HG03095 (cell line): ENCODE results near the gene VASP.
A peak's percentile ranks its signal among the peaks of the same experiment; 100 is the strongest.

Experiments used
- ATAC-seq: cut with Tn5 transposase; IDR thresholded peaks from one replicate; pipeline ENCODE4 v1.9.1; 2021; ENCODE audit warnings: moderate library complexity; ENCODE audit not compliant: unreplicated experiment

Gene VASP

DNA sequence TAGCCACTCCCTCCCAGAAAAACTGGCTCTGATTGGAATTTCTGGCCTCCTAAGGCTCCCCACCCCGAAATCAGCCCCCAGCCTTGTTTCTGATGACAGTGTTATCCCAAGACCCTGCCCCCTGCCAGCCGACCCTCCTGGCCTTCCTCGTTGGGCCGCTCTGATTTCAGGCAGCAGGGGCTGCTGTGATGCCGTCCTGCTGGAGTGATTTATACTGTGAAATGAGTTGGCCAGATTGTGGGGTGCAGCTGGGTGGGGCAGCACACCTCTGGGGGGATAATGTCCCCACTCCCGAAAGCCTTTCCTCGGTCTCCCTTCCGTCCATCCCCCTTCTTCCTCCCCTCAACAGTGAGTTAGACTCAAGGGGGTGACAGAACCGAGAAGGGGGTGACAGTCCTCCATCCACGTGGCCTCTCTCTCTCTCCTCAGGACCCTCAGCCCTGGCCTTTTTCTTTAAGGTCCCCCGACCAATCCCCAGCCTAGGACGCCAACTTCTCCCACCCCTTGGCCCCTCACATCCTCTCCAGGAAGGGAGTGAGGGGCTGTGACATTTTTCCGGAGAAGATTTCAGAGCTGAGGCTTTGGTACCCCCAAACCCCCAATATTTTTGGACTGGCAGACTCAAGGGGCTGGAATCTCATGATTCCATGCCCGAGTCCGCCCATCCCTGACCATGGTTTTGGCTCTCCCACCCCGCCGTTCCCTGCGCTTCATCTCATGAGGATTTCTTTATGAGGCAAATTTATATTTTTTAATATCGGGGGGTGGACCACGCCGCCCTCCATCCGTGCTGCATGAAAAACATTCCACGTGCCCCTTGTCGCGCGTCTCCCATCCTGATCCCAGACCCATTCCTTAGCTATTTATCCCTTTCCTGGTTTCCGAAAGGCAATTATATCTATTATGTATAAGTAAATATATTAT, 33.3 kb upstream of the VASP start:
- no peak for ATAC-seq

DNA sequence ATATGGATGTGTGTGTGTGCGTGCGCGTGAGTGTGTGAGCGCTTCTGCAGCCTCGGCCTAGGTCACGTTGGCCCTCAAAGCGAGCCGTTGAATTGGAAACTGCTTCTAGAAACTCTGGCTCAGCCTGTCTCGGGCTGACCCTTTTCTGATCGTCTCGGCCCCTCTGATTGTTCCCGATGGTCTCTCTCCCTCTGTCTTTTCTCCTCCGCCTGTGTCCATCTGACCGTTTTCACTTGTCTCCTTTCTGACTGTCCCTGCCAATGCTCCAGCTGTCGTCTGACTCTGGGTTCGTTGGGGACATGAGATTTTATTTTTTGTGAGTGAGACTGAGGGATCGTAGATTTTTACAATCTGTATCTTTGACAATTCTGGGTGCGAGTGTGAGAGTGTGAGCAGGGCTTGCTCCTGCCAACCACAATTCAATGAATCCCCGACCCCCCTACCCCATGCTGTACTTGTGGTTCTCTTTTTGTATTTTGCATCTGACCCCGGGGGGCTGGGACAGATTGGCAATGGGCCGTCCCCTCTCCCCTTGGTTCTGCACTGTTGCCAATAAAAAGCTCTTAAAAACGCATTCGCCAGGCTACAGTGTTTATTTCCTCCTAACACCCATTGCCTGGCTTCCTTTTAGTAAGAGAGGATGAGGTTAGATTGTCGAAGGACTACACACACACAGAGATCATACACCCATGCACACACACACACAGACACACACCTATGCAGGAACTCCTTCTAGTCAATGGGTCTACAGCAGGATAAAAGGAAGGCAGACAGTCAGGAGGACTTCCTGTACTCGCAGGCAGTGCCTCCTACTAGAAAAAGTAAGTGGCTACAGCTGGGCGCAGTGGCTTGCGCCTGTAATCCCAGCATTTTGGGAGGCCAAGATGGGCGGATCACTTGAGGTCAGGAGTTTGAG, 32.4 kb upstream of the VASP start:
- ATAC-seq = no peak

DNA sequence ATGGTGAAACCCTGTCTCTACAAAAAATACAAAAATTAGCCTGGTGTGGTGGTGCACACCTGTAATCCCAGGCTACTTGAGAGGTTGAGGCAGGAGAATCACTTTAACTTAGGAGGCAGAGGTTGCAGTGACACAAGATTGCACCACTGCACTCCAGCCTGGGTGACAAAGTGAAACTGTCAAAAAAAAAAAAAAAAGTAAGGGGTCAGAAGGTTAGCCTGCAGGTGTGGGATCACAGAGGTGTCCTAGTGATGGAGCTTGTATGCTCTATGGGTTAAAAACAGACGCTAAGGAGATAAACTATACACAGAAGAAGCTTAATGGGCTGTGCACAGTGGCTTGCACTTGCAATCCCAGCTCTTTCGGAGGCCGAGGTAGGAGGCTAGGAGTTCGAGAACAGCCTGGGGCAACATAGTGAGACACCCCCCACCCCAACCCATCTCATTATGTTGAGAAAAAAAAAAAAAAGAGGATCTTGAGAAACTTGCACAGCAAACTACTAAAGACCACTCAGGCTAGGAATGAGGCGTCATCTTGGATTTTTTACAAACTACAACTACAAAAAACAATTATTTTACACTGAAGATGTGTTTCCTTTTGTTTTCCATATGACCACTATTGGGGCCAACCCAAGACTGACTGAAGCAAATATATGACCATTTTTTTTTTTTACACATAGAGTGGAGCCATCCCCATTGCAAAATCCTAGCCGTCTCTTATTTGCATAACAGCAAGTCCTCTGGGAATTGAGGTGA, 31.6 kb upstream of the VASP start:
- ATAC-seq = no peak

- ATAC-seq = no peak
These were observed 31.0 kb upstream of the VASP start for GRCh38 chr19:45476304-45476703.

- ATAC-seq = no peak
These were observed 30.1 kb upstream of the VASP start for GRCh38 chr19:45477186-45477585.

DNA sequence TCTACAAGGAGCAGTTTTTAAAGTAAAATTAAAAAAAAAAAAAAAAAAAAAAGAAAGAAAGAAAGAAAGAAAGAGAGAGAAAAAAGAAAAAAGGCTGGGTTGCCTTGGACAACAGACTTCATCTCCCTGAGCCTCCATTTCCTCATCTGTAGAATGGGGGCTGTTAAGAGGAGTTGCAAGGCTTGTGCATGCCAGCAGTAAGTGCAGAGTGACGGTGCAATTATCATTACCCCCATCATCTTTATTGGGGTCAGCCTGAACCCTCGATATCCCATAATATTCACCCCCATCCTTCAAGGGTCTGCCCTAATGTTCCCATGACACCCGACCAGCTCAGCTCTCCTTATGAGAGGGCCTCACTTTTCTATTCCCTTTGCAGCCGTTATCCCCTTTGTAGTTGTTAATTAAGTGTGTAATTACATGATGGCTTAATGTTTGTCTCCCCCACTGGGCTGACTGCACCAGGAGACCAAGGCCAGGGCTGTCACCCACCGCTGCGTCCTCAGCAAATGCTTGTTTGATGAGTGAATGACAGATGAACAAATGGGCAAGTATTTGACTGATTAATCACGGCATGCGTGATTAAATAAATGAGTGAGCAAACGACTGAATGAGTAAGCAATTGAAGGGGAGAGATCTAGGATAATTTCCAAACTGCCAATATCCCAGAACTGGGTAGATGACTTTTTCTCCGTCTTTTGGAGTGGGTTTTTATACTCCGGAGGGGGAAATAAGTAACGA, 29.4 kb upstream of the VASP start:
- no peak for ATAC-seq

GRCh38 chr19:45478454-45479238, 28.6 kb upstream of the VASP start:
- peak; percentile 65 for ATAC-seq

DNA sequence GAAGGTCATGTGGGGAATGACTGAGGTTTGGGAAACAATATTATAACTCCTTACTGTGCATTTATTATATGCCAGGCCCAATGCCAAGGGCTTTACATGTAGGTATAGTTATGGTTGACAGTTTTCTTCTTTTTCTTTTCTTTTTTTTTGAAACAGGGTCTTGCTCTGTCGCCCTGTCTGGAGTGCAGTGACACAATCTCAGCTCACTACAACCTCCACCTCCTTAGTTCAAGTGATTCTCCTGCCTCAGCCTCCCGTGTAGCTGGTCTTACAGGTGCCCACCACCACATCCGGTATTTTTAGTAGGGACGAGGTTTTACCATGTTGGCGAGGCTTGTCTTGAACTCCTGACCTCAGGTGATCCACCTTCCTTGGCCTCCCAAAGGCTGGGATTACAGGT, 24.2 kb upstream of the VASP start:
- ATAC-seq = no peak

- no peak for ATAC-seq
These were observed 22.9 kb upstream of the VASP start for GRCh38 chr19:45484273-45484945.

GRCh38 chr19:45485305-45486077, 21.8 kb upstream of the VASP start:
- ATAC-seq = peak; percentile 83

DNA sequence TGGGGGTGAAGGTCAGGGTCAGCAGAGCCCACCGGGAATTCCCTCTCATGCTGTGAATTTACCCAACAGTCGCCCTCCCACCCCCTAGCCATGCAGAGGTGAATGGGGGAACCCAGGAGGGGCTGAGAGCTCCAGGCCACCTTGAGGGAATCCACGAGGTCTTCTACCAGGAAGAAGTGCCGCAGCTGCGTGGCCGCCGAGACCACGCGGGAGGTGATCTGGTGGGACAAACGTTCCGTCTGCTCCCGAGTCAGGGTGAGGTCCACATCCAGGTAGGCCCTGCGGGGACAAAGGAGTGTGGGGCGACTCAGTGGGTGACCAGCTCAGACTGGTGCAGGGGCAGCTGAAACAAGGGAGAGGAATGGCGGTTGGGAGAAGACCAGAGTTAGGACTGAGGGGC, 18.6 kb upstream of the VASP start:
- ATAC-seq = no peak

GRCh38 chr19:45489216-45489855, 17.9 kb upstream of the VASP start:
- no peak for ATAC-seq

GRCh38 chr19:45492137-45492626, 15.1 kb upstream of the VASP start:
- no peak for ATAC-seq

DNA sequence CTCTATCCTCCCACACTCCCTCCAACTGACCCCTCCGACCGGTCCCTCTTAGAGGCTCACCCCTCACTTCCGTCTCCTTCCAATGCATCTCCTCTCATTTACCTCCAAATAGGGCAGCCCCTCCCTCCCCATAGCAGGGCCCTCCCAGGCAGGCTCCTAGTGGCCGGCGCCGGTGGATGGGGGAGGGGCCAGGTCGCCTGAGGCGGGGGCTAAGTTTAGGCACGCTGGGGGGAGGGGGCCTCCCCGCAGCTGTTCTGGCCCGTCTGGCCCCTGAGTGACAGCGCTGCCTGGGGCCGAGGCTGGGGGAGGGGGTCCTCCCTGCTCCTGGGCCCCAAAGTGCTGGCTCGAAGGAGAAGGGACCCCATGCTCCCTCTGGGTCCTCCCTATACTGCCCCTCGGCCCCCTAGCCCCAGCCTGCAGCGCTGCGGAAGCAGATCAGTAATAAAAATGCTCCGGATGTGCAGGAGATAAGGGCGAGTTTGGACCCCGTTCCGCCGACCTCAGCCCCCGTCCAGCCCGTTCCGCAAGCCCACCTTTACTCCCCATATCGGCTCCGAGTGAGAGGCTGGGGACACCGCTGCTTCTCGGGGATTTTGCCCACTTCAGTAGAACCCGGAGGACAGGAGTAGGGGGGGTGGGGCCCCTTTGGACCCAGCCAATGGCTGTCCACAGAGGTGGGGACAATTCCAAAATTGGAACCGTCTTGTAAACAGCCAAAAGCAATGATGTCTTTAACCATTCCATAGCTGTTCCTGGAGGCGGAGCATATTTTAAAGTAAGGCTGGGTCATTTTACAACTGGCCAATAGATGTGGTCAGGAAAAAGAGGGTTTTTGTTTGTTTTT, 14.4 kb upstream of the VASP start:
- no peak for ATAC-seq

GRCh38 chr19:45494261-45494916, 12.9 kb upstream of the VASP start:
- ATAC-seq = no peak

DNA sequence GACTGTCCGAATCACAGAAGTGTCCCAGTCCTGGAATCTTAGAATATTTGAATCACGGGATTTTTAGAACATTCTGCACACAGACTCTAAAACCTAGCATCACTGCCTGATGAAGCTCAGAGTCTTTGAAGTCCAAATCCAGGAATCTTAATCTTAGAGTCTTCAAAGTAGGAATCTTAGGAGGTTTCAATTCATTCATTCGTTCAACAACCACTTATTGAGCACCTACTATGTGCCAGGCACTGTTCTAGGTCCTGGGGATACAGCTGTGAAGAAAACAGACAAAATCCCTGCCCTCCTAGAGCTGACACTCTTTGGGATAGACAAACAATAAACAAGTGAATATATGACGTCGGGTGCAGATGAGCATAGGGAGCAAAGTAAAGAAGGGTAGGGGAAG, 12.1 kb upstream of the VASP start:
- ATAC-seq = no peak
